ENCODE results near the gene CCDC190.
"Not testable (repeated sequence)": the region's sequence is repeated elsewhere in the genome, so short reads cannot be mapped to it uniquely, and the experiment has no call there.

Gene CCDC190

DNA sequence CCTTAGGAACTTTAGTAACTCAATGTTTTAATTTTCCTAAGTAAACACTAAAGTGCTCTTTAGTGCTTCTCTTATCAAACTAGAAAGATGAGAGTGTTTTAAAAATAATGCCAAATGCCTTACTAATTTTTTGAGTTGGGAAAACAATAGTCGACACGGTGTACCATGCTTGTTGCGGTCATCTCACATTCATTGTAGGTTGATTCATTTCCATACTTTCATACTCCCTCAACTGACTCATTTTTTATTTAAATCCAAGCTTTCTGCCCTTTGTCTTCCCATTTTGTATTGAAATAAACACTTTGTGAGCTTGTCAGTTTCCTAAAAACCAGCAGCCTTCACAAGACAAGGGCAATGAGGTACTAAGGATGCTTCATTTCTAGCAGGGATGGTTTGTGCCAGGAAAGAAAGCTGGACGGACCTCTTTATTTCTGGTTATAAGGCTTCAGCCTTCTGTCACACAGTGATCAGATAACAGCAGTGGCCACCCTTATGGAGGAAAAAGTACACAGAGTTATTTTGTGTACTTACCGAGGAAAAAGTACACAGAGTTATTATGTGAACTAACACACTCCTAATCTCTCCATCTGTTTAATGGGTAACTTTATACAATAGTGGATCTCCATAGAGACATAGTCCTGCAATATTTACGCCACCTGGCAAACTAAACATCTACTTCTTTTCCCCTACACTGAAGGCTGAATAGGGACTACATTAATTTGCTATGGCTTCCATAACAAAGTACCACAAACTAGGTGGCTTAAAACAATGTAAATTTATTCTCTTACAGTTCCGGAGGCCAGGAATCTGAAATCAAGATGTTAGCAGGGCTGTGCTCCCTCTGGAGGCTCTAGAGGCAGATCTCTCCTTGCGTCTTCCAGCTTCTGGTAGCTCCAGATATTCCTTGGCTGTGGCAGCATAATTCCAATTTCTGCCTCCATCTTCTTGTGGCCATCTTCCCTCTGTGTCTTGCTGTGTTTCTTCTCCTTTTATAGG is 13.0 kb upstream of the CCDC190 start:
- DNase-seq (ENCODE audit: low read depth), result peak; percentile 72
- no peak overlapping the region for H3K4me3 ChIP-seq (ENCODE audit: low read depth, low read length)
- in situ Hi-C loops (cut with HindIII; ENCODE audit: low sequenced_read_pairs), result loop anchor here (25.0 kb wide), 1 partner anchor 438 kb away; the partner anchor contains the start of gene NUF2
- TF ChIP-seq, protein P1, sequence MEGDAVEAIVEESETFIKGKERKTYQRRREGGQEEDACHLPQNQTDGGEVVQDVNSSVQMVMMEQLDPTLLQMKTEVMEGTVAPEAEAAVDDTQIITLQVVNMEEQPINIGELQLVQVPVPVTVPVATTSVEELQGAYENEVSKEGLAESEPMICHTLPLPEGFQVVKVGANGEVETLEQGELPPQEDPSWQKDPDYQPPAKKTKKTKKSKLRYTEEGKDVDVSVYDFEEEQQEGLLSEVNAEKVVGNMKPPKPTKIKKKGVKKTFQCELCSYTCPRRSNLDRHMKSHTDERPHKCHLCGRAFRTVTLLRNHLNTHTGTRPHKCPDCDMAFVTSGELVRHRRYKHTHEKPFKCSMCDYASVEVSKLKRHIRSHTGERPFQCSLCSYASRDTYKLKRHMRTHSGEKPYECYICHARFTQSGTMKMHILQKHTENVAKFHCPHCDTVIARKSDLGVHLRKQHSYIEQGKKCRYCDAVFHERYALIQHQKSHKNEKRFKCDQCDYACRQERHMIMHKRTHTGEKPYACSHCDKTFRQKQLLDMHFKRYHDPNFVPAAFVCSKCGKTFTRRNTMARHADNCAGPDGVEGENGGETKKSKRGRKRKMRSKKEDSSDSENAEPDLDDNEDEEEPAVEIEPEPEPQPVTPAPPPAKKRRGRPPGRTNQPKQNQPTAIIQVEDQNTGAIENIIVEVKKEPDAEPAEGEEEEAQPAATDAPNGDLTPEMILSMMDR (IDR thresholded peaks at IDR 0.05; ENCODE audit: low read depth, low read length, missing control alignments), result peak; percentile 67

DNA sequence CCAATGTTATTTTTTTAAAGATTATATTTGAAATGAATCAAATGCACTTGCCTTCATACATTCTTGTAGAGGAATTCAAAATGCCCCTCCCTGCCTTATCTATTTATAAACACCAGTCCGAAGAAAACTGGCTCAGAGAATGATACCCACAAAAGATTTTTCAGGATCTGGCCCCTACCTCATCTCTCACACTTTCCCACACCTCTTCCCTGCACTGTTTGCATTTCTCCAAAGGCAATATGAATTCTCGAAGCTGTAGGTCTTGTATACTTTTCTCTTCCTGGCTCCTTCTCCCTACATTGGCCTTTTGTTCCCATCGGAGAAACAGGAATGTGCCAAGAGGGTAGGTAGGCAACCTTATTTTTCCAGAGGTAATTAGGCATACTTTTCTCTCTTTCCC is 12.0 kb upstream of the CCDC190 start:
- DNase-seq (ENCODE audit: low read depth), result no peak
- TF ChIP-seq, protein P1 (IDR thresholded peaks at IDR 0.05; ENCODE audit: low read depth, low read length, missing control alignments), result no peak
- no peak overlapping the region for H3K4me3 ChIP-seq (ENCODE audit: low read depth, low read length)
- in situ Hi-C loops (cut with HindIII; ENCODE audit: low sequenced_read_pairs), result loop anchor here (25.0 kb wide), 1 partner anchor 439 kb away; the partner anchor contains the start of gene NUF2

DNA sequence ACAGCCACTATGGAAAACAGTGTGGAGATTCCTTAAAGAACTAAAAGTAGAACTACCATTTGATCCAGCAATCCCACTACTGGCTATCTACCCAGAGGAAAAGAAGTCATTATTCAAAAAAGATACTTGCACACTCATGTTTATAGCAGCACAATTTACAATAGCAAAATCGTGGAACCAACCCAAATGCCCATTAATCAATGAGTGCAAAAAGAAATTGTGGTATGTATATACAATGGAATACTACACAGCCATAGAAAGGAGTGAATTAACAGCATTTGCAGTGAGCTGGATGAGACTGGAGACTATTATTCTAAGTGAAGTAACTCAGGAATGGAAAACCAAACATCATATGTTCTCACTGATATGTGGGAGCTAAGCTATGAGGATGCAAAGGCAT is 10.4 kb upstream of the CCDC190 start:
- not testable (repeated sequence) for H3K4me3 ChIP-seq (ENCODE audit: low read depth, low read length); DNase-seq (ENCODE audit: low read depth)
- in situ Hi-C loops (cut with HindIII; ENCODE audit: low sequenced_read_pairs), result loop anchor here (25.0 kb wide), 1 partner anchor 441 kb away; the partner anchor contains the start of gene NUF2

DNA sequence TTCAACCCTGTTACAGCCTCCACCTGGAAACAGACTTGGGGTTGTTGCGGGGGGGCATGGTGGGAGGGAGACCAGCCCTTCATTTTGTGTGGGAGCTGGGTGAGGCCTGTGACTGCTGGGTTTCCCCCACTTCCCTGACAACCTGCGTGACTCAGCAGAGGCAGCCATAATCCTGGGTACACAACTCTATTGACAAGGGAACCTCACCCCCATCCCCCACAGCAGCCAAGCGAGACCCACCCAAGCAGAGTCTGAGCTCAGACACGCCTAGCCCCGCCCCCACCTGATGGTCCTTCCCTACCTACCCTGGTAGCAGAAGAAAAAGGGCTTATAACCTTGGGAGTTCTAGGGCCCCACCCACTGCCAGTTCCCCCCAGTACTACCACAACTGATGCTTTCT is 8.0 kb upstream of the CCDC190 start:
- no peak for DNase-seq (ENCODE audit: low read depth)
- in situ Hi-C loops (cut with HindIII; ENCODE audit: low sequenced_read_pairs), result loop anchor here (25.0 kb wide), 1 partner anchor 443 kb away; the partner anchor contains the start of gene NUF2
- no peak overlapping the region for H3K4me3 ChIP-seq (ENCODE audit: low read depth, low read length)
- TF ChIP-seq, protein P1 (IDR thresholded peaks at IDR 0.05; ENCODE audit: low read depth, low read length, missing control alignments), result no peak

DNA sequence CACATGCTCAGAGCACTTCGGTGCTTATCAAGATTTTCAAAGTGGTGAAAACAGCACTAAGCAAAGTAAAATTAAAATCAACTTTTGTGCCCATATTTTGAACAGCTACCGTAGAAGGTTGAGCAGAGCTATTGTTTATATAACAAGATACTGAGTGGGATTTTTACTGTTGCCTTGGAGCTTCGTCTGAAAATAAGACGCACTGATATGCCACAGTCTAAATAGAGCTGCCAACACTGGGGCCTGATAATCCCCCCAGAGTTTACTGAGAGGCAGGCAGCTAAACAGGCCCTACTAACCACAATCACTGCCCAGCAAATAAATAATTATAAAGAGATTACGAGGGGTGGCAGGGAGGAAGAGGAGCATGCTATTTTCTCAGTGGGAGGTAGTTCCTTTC is 650 bp upstream of the CCDC190 start:
- in situ Hi-C loops (cut with HindIII; ENCODE audit: low sequenced_read_pairs), result loop anchor here (5.0 to 25.0 kb wide), 2 partner anchors 211 to 451 kb away; partner anchors contain the start of gene NUF2

DNA sequence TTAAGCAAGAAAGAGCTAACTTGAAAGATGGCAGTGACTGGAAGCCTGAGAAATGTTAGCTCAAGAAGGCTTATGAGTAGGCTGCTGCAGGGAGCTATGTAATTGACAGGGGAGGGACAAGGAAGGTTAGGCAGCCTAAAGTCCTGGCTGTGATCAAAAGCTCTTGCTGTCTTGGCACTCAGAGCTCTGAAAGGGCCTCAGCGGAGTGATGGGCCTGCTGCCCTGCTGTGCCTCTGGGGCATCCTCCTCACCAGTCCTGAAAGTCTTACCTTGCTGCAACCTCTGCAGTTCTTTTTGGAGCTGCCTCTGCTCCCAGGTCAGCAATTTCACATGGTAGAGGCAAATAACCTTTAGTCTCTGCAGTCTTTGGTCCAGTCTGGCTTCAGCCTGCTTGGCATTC is 1.8 kb downstream of the CCDC190 start:
- H3K4me3 ChIP-seq (ENCODE audit: low read depth, low read length), result no peak overlapping the region
- in situ Hi-C loops (cut with HindIII; ENCODE audit: low sequenced_read_pairs), result loop anchor here (25.0 kb wide), 1 partner anchor 453 kb away; the partner anchor contains the start of gene NUF2
- DNase-seq (ENCODE audit: low read depth), result no peak
- TF ChIP-seq, protein P1 (IDR thresholded peaks at IDR 0.05; ENCODE audit: low read depth, low read length, missing control alignments), result no peak

More for the DNA sequence above, 650 bp upstream of the CCDC190 start:
- H3K4me3 ChIP-seq (ENCODE audit: low read depth, low read length), result no peak overlapping the region
- TF ChIP-seq, protein P1 (IDR thresholded peaks at IDR 0.05; ENCODE audit: low read depth, low read length, missing control alignments), result no peak
- no peak for DNase-seq (ENCODE audit: low read depth)
